Measurements from ENCODE around the gene OPA1. TPM values are rescaled to one million over a fixed set of nuclear protein-coding genes. Genes with fewer than 3 reads are reported as not detected.

OPA1 gene
- total RNA-seq, 1 donor from 2014 or later = 124 TPM

DNA sequence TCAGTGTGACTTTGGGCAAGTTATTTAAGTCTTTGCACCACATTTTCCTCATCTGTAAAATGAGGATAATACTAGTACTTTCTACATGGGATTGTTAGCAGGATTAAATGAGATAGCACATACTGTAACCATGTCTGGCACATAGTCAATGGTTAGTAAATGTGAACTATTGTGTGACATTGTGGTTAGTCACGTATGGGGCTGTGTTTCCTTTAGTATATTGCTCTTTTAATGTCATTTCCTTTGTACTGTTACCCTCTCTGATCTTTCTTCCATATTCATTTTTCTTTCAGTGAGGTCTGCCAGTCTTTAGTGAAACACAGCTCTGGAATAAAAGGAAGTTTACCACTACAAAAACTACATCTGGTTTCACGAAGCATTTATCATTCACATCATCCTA lies 21.4 kb downstream of the OPA1 start:
- H3K27ac ChIP-seq (replicated peaks) = no peak overlapping the region
- peaks cover 12% of the 10 kb centered on the region for H3K9me3 ChIP-seq (replicated peaks)
- intact Hi-C loops (cut with micrococcal nuclease) = no loop called here
- TF ChIP-seq CTCF (IDR thresholded peaks at IDR 0.05; ENCODE audit: borderline replicate concordance) = no peak
- no peak for DNase-seq
- H3K27me3 ChIP-seq (ENCODE audit: low read depth) = no peaks in the 10 kb centered on the region
- peaks cover 51% of the 10 kb centered on the region for H3K36me3 ChIP-seq
- peaks cover 3% of the 10 kb centered on the region for H3K4me1 ChIP-seq
- H3K4me3 ChIP-seq = no peak overlapping the region

DNA sequence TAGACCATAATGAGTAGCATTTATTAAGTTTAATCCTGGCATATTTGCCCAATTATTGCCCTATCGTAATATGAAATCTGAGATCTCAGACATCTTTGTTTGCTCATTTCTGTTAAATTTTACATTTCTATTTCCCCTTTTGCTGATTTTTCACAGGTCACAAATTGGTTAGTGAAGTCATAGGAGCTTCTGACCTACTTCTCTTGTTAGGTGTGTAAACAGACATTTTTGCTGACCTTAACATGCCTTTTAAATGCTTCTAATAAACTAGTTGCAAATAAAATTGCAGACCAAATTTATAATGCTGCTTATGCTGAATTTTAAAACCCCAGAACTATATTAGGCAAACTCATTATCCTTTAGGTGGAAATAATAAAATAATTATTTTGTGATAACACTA lies 24.6 kb downstream of the OPA1 start:
- peaks cover 3% of the 10 kb centered on the region for H3K4me1 ChIP-seq
- no peak for TF ChIP-seq CTCF (IDR thresholded peaks at IDR 0.05; ENCODE audit: borderline replicate concordance)
- H3K27ac ChIP-seq (replicated peaks) = no peak overlapping the region
- H3K9me3 ChIP-seq (replicated peaks) = peaks cover 8% of the 10 kb centered on the region
- H3K27me3 ChIP-seq (ENCODE audit: low read depth) = no peaks in the 10 kb centered on the region
- H3K36me3 ChIP-seq = peaks cover 70% of the 10 kb centered on the region
- intact Hi-C loops (cut with micrococcal nuclease) = no loop called here
- no peak overlapping the region for H3K4me3 ChIP-seq
- DNase-seq = no peak

DNA sequence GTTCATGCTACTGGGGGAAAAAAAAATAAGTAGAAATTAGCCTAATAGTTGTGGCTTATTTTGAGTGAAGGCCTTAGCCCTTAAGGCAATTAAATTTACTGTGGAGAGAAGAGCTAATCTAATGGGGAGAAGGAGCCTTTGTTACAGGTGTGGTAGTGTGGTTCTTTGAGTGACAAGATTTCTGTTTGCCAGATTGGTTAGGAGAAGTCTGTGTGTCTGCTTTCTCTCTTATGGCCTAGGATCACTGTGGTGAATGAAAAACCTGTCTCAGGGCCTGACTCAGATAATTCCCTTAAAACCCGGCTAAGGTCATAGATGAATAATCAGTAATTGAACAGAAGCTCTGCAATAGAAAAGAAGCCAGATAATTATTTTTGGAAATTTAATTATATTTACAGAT lies 27.0 kb downstream of the OPA1 start:
- Histone ChIP-seq H3K27ac (replicated peaks) (no peak overlapping the region), H3K4me3 (no peak overlapping the region), H3K9me3 (replicated peaks) (no peaks in the 10 kb centered on the region), H3K36me3 (peaks cover 69% of the 10 kb centered on the region), H3K4me1 (peaks cover 3% of the 10 kb centered on the region), H3K27me3 (ENCODE audit: low read depth) (no peaks in the 10 kb centered on the region)
- intact Hi-C loops (cut with micrococcal nuclease) = no loop called here
- DNase-seq = no peak
- TF ChIP-seq CTCF (IDR thresholded peaks at IDR 0.05; ENCODE audit: borderline replicate concordance) = no peak

DNA sequence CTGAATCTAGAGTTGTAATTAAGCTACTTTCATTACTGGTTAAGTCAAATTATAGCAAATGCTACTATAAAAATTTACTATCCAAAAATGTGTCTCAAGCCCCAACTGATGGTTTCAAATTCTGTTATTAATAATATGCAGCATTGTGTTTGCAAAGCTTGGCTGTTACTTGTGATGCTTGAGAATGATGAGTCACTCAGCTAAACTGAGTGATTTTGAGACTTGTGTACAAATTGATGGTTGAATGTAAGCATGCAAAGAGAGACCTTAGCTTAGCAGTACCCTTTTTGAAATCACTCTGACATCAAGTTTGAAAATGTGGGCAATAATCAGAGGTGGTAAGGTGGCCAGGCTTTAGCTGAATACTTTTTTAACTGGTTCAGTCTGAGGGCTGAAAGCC lies 27.6 kb downstream of the OPA1 start:
- Histone ChIP-seq H3K4me1 (peaks cover 3% of the 10 kb centered on the region), H3K27ac (replicated peaks) (no peak overlapping the region), H3K27me3 (ENCODE audit: low read depth) (no peaks in the 10 kb centered on the region), H3K4me3 (no peak overlapping the region), H3K36me3 (peaks cover 63% of the 10 kb centered on the region), H3K9me3 (replicated peaks) (no peaks in the 10 kb centered on the region)
- no peak for TF ChIP-seq CTCF (IDR thresholded peaks at IDR 0.05; ENCODE audit: borderline replicate concordance)
- intact Hi-C loops (cut with micrococcal nuclease) = no loop called here
- DNase-seq = no peak

DNA sequence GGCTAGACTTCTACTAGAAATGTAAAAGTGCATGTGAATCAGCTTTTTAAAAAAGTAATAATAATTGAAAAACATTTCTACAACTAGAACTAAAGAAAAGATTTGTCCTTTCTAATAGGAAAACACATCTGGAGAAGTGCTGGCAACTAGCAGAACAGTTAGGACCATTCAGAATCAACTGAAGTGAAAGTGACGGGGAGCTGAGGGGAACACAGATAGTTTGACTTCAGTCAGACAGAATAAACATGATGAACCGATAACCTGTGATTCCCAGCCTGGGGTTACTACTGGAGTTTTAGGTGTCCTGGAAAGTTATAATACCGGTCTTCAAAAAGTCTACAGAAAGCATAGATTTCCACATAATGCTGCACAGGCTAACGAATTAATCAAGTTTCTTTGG lies 28.1 kb downstream of the OPA1 start:
- H3K36me3 ChIP-seq = peaks cover 62% of the 10 kb centered on the region
- no peak for TF ChIP-seq CTCF (IDR thresholded peaks at IDR 0.05; ENCODE audit: borderline replicate concordance)

DNA sequence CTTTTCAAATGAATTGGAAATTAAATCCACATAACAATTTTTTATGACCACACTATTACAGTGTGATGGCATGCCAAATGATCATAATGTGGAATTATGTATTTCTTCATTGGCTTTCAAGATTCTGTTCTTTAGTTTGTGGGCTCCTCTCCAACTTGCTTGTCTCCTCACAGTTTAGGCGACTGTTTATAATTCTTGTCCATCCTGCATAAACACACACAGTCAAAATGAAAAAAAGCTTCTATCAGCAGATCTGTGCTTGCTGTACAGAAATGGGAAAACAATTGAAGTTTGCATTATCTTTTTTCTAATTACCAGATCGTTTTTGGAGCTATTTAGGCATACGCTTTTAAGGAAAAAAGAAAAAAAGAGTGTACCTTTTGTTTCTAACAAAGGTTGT lies 37.0 kb downstream of the OPA1 start:
- Histone ChIP-seq H3K27ac (replicated peaks) (no peak overlapping the region), H3K36me3 (peaks cover 28% of the 10 kb centered on the region), H3K4me3 (no peak overlapping the region), H3K9me3 (replicated peaks) (no peaks in the 10 kb centered on the region), H3K4me1 (no peaks in the 10 kb centered on the region), H3K27me3 (ENCODE audit: low read depth) (no peaks in the 10 kb centered on the region)
- TF ChIP-seq CTCF (IDR thresholded peaks at IDR 0.05; ENCODE audit: borderline replicate concordance) = no peak
- intact Hi-C loops (cut with micrococcal nuclease) = no loop called here
- DNase-seq = no peak

More for the DNA sequence above, 28.1 kb downstream of the OPA1 start:
- DNase-seq = no peak
- no peak overlapping the region for H3K4me3 ChIP-seq
- peaks cover 3% of the 10 kb centered on the region for H3K4me1 ChIP-seq
- no peaks in the 10 kb centered on the region for H3K27me3 ChIP-seq (ENCODE audit: low read depth)
- H3K9me3 ChIP-seq (replicated peaks) = no peaks in the 10 kb centered on the region
- intact Hi-C loops (cut with micrococcal nuclease) = no loop called here
- H3K27ac ChIP-seq (replicated peaks) = no peak overlapping the region

All from left ventricle myocardium inferior (tissue), 1 donor.